GM19025 (cell line): ENCODE measurements around the gene ZSWIM3.

Experiments
- ATAC-seq: cut with Tn5 transposase; IDR thresholded peaks from one replicate; pipeline ENCODE4 v1.9.1; 2021; ENCODE audit warnings: mild to moderate bottlenecking, low read depth, moderate library complexity; ENCODE audit not compliant: unreplicated experiment

Gene ZSWIM3

DNA sequence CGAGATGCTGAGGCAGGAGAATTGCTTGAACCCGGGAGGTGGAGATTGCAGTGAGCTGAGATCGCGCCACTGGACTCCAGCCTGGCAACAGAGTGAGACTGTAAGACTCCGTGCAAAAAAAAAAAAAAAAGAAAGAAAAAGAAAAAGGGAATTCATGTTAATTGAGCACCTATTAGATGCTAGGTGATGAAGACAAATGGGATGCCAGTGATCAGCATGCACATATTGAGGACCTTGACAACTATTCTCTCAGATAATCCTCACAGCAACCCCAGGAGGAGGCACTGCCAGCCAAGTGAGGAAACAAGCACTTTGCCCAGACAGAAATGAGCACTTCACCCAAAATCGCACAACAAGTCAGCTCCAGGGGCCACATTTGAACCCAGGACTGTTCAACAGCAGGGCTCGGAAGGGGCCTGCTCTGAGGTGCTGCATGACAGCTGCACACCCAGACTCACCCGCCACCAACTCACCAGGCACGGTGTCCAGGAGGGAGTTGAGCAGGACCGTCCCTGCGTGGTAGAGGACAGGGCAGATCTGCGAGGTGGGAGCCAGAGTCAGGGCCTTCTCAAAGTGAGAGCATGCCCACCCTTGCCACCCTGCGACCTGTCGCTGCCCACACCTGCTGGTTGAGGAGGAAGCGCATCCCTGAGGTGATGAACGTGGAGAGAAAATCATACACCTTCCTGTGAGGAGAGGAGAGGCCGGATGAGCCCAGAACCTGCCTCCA is 50.0 kb downstream of the ZSWIM3 start:
- ATAC-seq: no peak

DNA sequence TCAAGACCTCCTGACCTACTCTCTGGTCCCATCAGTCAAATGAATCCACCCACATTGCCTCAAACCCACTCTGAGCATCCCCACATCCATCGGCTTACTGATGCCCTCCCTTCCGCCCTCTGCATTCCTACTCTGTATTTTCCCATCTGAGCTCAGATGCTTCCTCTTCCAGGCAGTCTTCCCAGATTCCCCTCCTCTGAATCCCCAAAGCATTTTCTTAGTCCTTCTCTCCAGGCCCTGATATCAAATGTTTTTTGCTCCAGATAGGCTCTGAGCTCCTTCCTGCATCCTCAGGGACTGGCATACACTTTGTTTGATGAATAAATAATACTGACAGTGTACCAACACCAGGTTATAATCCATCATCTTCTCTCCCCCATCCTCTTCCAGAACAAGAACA is 50.7 kb downstream of the ZSWIM3 start:
- ATAC-seq: no peak

GRCh38 chr20:45909336-45909808 is 52.0 kb downstream of the ZSWIM3 start:
- ATAC-seq: no peak

- no peak for ATAC-seq
Measured at GRCh38 chr20:45909817-45910669, 52.6 kb downstream of the ZSWIM3 start.

- ATAC-seq: peak; percentile 86
Measured at GRCh38 chr20:45910670-45911485, 53.5 kb downstream of the ZSWIM3 start.

DNA sequence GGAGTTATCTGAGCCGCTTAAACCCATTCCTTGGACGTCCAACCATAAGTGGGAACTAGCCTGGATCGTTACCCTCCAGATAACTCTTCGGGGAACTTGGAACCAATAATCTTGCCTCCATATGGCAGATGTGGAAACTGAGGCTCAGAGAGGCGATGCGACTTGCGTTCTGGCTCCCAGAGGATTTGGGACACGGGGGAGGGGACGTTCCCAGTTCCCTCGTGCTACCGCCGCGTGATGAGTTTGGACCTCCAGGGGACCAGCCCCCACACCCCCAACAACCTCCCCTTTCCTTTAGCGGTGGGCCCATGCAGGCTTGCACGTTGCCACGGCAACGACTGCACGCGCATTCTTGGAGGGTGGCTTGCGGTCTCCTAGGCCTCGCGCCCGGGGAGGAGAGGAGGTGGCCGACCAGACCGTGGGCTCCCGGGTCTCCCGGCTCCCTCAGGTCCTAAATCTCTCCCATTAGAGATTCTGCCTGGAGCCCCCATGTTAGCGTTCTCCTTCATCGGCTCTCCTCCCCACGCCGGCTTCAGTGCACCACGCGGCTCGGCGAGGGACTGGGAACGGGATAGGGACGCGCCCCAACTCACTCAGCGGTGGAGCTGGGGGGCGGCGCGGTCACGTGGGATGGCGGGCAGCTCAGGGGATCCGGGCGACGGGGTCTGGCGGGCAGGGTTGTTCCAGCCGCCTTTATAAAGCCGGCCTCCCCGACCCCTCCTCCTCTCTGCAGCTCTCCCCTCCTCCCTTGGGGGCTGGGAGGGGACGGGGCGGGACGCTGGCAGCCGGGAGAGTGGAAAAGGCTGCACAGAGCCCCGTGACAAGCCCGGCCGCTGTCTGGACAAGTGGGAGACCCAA is 54.3 kb downstream of the ZSWIM3 start, which contains the start of gene PLTP:
Gene PLTP, minus strand, starts transcription at position 670 of the 858 bp plus-strand sequence. CDS start 703 bp downstream, outside the sequence.
- no peak for ATAC-seq

- no peak for ATAC-seq
Measured at GRCh38 chr20:45912344-45912682, 54.9 kb downstream of the ZSWIM3 start.

- no peak for ATAC-seq
Measured at GRCh38 chr20:45913116-45913515, 55.7 kb downstream of the ZSWIM3 start.

- ATAC-seq: no peak
Measured at GRCh38 chr20:45917790-45918141, 60.4 kb downstream of the ZSWIM3 start.

DNA sequence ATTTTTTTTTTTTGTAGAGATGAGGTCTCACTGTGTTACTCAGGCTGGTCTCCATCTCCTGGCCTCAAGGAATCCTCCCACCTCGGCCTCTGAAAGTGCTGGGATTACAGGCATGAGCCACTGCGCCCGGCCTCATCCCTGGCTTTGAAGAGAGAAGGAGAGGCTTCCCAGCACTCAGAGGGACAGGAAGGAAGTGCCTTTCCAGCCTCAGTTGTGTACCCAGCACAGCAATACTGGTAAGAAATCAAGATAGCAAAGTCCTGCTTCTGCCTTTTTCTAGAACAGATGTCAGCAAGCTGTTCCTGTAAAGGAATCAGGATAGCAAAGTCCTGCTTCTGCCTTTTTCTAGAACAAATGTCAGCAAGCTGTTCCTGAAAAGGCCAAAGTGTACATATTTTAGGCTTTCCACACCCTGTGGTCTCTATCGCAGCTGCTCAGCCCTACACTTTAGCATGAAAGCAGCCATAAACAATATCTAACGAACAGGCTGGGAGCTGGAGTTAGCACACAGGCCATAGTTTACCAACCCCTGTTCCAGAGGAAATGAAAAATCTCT is 60.8 kb downstream of the ZSWIM3 start:
- no peak for ATAC-seq

DNA sequence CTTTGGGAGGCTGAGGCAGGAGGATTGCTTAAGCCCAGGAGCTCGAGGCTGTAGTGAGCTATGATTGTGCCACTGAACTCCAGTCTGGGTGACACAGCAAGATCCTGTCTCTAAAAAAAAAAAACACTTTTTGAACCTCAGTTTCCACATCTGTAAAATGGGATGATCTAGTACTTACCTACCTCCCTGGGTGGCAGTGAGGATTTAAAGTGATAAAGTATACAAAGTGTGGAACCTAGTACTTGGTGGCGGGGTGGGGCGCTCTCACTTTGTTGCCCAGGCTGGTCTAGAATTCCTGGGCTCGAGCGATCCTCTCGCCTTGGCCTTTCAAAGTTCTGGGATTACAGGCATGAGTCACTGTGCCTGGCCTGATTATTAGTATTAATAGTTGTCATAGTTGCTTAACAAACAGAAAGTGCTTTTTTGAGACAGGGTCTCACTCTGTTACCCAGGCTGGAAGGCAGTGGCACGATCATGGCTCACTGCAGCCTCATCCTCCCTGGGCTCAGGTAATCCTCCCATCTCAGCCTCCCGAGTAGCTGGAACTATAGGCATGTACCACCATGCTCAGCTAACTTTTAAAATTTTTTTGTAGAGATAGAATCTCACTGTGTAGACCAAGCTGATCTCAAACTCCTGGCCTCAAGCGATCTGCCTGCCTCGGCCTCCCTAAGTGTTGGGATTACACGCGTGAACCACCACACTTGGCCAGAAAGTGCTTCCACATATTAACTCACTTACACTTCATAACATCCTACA is 61.5 kb downstream of the ZSWIM3 start:
- no peak for ATAC-seq

GRCh38 chr20:45919542-45920399 is 62.4 kb downstream of the ZSWIM3 start:
- no peak for ATAC-seq

GRCh38 chr20:45920462-45921336 is 63.3 kb downstream of the ZSWIM3 start:
- no peak for ATAC-seq

DNA sequence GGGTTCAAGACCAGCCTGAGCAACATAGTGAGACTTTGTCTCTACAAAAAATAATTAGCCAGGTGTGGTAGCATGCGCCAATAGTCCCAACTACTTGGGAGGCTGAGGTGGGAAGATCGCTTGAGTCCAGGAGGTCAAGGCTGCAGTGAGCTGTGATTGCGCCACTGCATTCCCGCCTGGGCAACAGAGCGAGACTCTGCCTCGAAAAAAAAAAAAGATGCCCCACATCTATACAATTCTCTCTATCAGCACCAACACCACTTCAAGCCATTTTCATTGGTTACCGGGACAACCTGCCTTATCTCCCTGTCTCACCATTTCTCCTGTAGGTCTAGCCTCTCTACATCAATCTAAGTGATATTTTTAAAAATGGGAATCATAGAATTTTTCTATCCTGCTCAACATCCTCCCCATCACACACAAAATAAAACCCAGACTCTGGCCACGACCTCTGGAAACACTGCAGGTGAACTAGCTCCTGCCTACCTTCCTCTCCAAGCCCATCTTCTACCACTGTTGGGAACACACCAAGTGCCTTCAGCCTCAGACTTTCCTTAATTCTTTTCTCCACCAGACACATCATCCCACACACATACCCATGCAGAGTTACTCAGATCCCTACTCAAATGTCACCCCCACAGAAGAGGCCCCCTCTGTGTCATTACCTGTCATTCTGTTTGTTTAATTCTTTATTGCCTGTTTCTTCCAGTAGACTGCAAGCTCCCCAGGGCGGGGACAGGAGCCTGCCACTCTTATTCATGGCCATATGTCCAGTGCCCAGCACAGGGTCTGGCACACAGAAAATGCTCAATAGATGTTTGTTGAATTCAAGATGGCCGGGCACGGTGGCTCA is 64.1 kb downstream of the ZSWIM3 start:
- no peak for ATAC-seq

DNA sequence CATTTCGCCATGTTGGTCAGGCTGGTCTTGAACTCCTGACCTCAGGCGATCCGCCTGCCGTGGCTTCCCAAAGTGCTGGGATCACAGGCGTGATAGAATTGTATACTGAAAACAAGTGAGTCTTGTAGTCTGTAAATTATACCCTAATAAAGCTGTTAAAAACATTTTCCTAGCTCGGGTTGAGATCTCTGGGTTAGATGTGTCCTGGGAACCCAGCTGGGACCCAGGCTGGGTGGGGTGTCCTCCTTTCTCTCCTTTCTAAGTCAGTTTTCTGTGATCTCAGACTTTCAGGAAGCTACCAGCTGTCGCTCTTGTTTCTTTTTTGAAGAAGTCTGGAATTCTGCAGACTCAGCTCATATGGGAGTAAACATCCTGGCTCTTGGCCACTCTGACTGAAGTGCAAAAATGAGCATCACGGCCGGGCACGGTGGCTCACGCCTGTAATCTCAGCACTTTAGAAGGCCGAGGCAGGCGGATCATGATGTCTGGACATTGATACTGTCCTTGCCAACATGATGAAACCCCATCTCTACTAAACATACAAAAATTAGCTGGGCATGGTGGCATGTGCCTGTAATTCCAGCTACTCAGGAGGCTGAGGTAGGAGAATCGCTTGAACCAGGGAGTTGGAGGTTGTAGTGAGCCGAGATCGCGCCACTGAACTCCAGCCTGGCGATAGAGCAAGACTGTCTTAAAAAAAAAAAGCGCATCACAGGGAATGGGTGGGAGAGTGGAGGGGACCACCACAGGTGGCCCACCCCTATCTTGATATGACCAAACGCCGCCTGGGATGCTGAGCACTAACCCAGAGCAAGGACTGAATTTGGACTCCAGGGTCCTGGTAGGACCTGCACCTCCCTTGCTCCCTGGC is 67.2 kb downstream of the ZSWIM3 start:
- ATAC-seq: no peak
